Activated B cell treated with CpG ODN at 0.5 μM for 24 hours (primary cell): ENCODE data around the gene SYK. TPM values are rescaled to one million over a fixed set of nuclear protein-coding genes. Genes with fewer than 3 reads are reported as not detected.

Experiments used
- ATAC-seq: fragments of 200-7000 bp; cut with Tn5 transposase; one replicate; pipeline ENCODE4 v1.10.0; 2021; ENCODE audit warnings: low read depth, mild to moderate bottlenecking, moderate library complexity
- CTCF ChIA-PET: fragments of 350-600 bp; sonication (Branson Sonifier 250); formaldehyde crosslinking; loops from one replicate; lab custom pipeline; 2021; ENCODE audit warnings: antibody characterized with exemption; lab: Charles Lee
- POLR2A ChIA-PET: fragments of 350-600 bp; sonication (Branson Sonifier 250); formaldehyde crosslinking; loops from one replicate; lab custom pipeline; 2021; ENCODE audit warnings: antibody characterized with exemption; lab: Charles Lee
- DNase-seq: peaks from one replicate; pipeline ENCODE4 v3.0.0; 2022
- H3K27ac Mint-ChIP-seq: one replicate; pipeline ENCODE4 v1.8.0; 2020; ENCODE audit warnings: mixed read lengths
- H3K27me3 Mint-ChIP-seq: one replicate; pipeline ENCODE4 v1.8.0; 2021; ENCODE audit warnings: mixed read lengths
- H3K36me3 Mint-ChIP-seq: one replicate; pipeline ENCODE4 v1.8.0; 2021; ENCODE audit warnings: low read depth, mixed read lengths
- H3K4me1 Mint-ChIP-seq: one replicate; pipeline ENCODE4 v1.8.0; 2021; ENCODE audit warnings: mixed read lengths
- H3K4me3 Mint-ChIP-seq: one replicate; pipeline ENCODE4 v1.8.0; 2020; ENCODE audit warnings: mild to moderate bottlenecking, mixed read lengths
- H3K9me3 Mint-ChIP-seq: one replicate; pipeline ENCODE4 v1.8.0; 2020; ENCODE audit warnings: mixed read lengths
- CTCF ChIP-seq: fragments of 200-600 bp; IDR thresholded peaks from one replicate; pipeline ENCODE4 v1.8.0; 2022; ENCODE audit warnings: antibody characterized with exemption, mild to moderate bottlenecking
- intact Hi-C: fragments of 100-400 bp; cut with micrococcal nuclease; formaldehyde crosslinking; loops from one replicate; pipeline ENCODE4 v1.15.1; 2024
- total RNA-seq: library from RNA; stranded (reverse); gene quantifications from 2 replicates; pipeline ENCODE4 v1.2.3, GENCODE V29; 2022

SYK gene
- total RNA-seq, 1 donor from 2014 or later = 222 TPM

- CTCF ChIA-PET = interaction anchor here (1.0 kb wide), 1 partner anchor 22 kb away, joined by 3 read pairs; no protein-coding TSS in a partner anchor
- ATAC-seq = no peak
- POLR2A ChIA-PET = no interaction called here
- peaks cover 4% of the 10 kb centered on the region for H3K4me1 Mint-ChIP-seq
- H3K4me3 Mint-ChIP-seq = no peak overlapping the region
- no peaks in the 10 kb centered on the region for H3K9me3 Mint-ChIP-seq
- no peaks in the 10 kb centered on the region for H3K27me3 Mint-ChIP-seq
- no peak for DNase-seq
- intact Hi-C loops = no loop called here
- no peak overlapping the region for H3K27ac Mint-ChIP-seq
- TF ChIP-seq CTCF = no peak
- H3K36me3 Mint-ChIP-seq = peaks cover 97% of the 10 kb centered on the region
These were observed 91.3 kb downstream of the SYK start for GRCh38 chr9:90892918-90893317.

- ATAC-seq (no peak), DNase-seq (no peak)
- Mint-ChIP-seq H3K4me3 (no peak overlapping the region), H3K27ac (no peak overlapping the region), H3K36me3 (peaks cover 98% of the 10 kb centered on the region), H3K9me3 (no peaks in the 10 kb centered on the region), H3K27me3 (no peaks in the 10 kb centered on the region), H3K4me1 (peaks cover 4% of the 10 kb centered on the region)
- ChIA-PET POLR2A (no interaction called here), CTCF (no interaction called here)
- TF ChIP-seq CTCF = no peak
- intact Hi-C loops = no loop called here
These were observed 92.1 kb downstream of the SYK start for GRCh38 chr9:90893706-90894105.

GRCh38 chr9:90894986-90895687, 93.5 kb downstream of the SYK start:
- H3K27me3 Mint-ChIP-seq = no peaks in the 10 kb centered on the region
- POLR2A ChIA-PET = no interaction called here
- CTCF ChIA-PET = no interaction called here
- ATAC-seq (peak; percentile 47), DNase-seq (no peak)
- H3K27ac Mint-ChIP-seq = peak overlapping the region; percentile 50
- peaks cover 98% of the 10 kb centered on the region for H3K36me3 Mint-ChIP-seq
- peaks cover 4% of the 10 kb centered on the region for H3K4me1 Mint-ChIP-seq
- H3K4me3 Mint-ChIP-seq = no peak overlapping the region
- H3K9me3 Mint-ChIP-seq = no peaks in the 10 kb centered on the region
- TF ChIP-seq CTCF = no peak
- intact Hi-C loops = no loop called here

- CTCF ChIA-PET = no interaction called here
- H3K4me3 Mint-ChIP-seq = no peak overlapping the region
These were observed 94.2 kb downstream of the SYK start for GRCh38 chr9:90895786-90896185.

GRCh38 chr9:90896231-90896630, 94.6 kb downstream of the SYK start:
- TF ChIP-seq CTCF = no peak
- Mint-ChIP-seq H3K27ac (no peak overlapping the region), H3K9me3 (no peaks in the 10 kb centered on the region), H3K4me1 (peaks cover 4% of the 10 kb centered on the region), H3K27me3 (no peaks in the 10 kb centered on the region), H3K36me3 (peaks cover 91% of the 10 kb centered on the region), H3K4me3 (no peak overlapping the region)
- ATAC-seq = no peak
- DNase-seq = no peak
- intact Hi-C loops = no loop called here
- ChIA-PET CTCF (no interaction called here), POLR2A (no interaction called here)

More at GRCh38 chr9:90895786-90896185, 94.2 kb downstream of the SYK start:
- no peak for DNase-seq
- intact Hi-C loops = no loop called here
- TF ChIP-seq CTCF = no peak
- peaks cover 4% of the 10 kb centered on the region for H3K4me1 Mint-ChIP-seq
- H3K27ac Mint-ChIP-seq = no peak overlapping the region
- no peak for ATAC-seq
- H3K27me3 Mint-ChIP-seq = no peaks in the 10 kb centered on the region
- no peaks in the 10 kb centered on the region for H3K9me3 Mint-ChIP-seq
- POLR2A ChIA-PET = no interaction called here
- peaks cover 93% of the 10 kb centered on the region for H3K36me3 Mint-ChIP-seq
